ENCODE data around the gene CCDC196.

The CCDC196 gene

GRCh38 chr14:66485910-66486421 is at the start of gene CCDC196:
CCDC196 (plus strand) TSS chr14:66486371; CDS start chr14:66486503, 132 bp downstream.
- DNase-seq: no peak

- no peak for DNase-seq
Observed at GRCh38 chr14:66440801-66441200, 45.4 kb upstream of the CCDC196 start.

- DNase-seq: no peak
Observed at GRCh38 chr14:66442953-66443571, 43.1 kb upstream of the CCDC196 start.

- no peak for DNase-seq
Observed at GRCh38 chr14:66443785-66444184, 42.4 kb upstream of the CCDC196 start.

GRCh38 chr14:66444271-66444927 is 41.8 kb upstream of the CCDC196 start:
- no peak for DNase-seq

GRCh38 chr14:66445936-66446335 is 40.2 kb upstream of the CCDC196 start:
- peak; percentile 75 to 76 for DNase-seq

- no peak for DNase-seq
Observed at GRCh38 chr14:66453469-66453868, 32.7 kb upstream of the CCDC196 start.

- no peak for DNase-seq
Observed at GRCh38 chr14:66459603-66460002, 26.6 kb upstream of the CCDC196 start.

- no peak for DNase-seq
Observed at GRCh38 chr14:66464261-66464660, 21.9 kb upstream of the CCDC196 start.

- no peak for DNase-seq
Observed at GRCh38 chr14:66468778-66469367, 17.3 kb upstream of the CCDC196 start.

GRCh38 chr14:66471584-66471983 is 14.6 kb upstream of the CCDC196 start:
- no peak for DNase-seq

- DNase-seq: no peak
Observed at GRCh38 chr14:66472251-66472650, 13.9 kb upstream of the CCDC196 start.

- DNase-seq: no peak
Observed at GRCh38 chr14:66473223-66473622, 12.9 kb upstream of the CCDC196 start.

GRCh38 chr14:66476964-66477363 is 9.2 kb upstream of the CCDC196 start:
- no peak for DNase-seq

- DNase-seq: no peak
Observed at GRCh38 chr14:66477567-66477966, 8.6 kb upstream of the CCDC196 start.

GRCh38 chr14:66482873-66483272 is 3.3 kb upstream of the CCDC196 start:
- no peak for DNase-seq

- no peak for DNase-seq
Observed at GRCh38 chr14:66483322-66483721, 2.8 kb upstream of the CCDC196 start.

- no peak for DNase-seq
Observed at GRCh38 chr14:66485029-66485428, 1.1 kb upstream of the CCDC196 start.

- DNase-seq: no peak
Observed at GRCh38 chr14:66487164-66487563, 993 bp downstream of the CCDC196 start.

- no peak for DNase-seq
Observed at GRCh38 chr14:66490143-66491111, 4.3 kb downstream of the CCDC196 start.

- no peak for DNase-seq
Observed at GRCh38 chr14:66493750-66494149, 7.6 kb downstream of the CCDC196 start.

- peak; percentile 53 to 77 for DNase-seq
Observed at GRCh38 chr14:66495218-66496098, 9.3 kb downstream of the CCDC196 start.

All from NCI-H526 (cell line).